M059J (cell line): ENCODE results near the gene MYO5C. TPM values are rescaled to one million over a fixed set of nuclear protein-coding genes. Genes with fewer than 3 reads are reported as not detected.
"Not testable (repeated sequence)": the region's sequence is repeated elsewhere in the genome, so short reads cannot be mapped to it uniquely, and the experiment has no call there.

Experiments
- DNase-seq: peaks from one replicate; pipeline ENCODE4 v3.0.0-alpha.2; 2012; ENCODE audit warnings: low read depth
- total RNA-seq: library from RNA; depleted of rRNA; stranded (reverse); fragments of >200 nt; shearing (Covaris generic); gene quantifications from 2 replicates; pipeline ENCODE4 v1.2.3, GENCODE V29; 2014

The MYO5C gene
- total RNA-seq, 1 experiment from 2014 or later: 6.4 TPM

- no peak for DNase-seq
Measured at GRCh38 chr15:52306270-52306669, 10.7 kb upstream of the MYO5C start.

GRCh38 chr15:52303093-52303772 is 7.6 kb upstream of the MYO5C start:
- DNase-seq: no peak

- DNase-seq: no peak
Measured at GRCh38 chr15:52301265-52301847, 5.8 kb upstream of the MYO5C start.

- no peak for DNase-seq
Measured at GRCh38 chr15:52294881-52295420, 653 bp downstream of the MYO5C start.

- DNase-seq: no peak
Measured at GRCh38 chr15:52292780-52293392, 2.7 kb downstream of the MYO5C start.

- no peak for DNase-seq
Measured at GRCh38 chr15:52291204-52291603, 4.4 kb downstream of the MYO5C start.

- no peak for DNase-seq
Measured at GRCh38 chr15:52290800-52291199, 4.8 kb downstream of the MYO5C start.

- DNase-seq: no peak
Measured at GRCh38 chr15:52290329-52290728, 5.3 kb downstream of the MYO5C start.

GRCh38 chr15:52289629-52290081 is 5.9 kb downstream of the MYO5C start:
- peak; percentile 77 for DNase-seq

GRCh38 chr15:52288986-52289385 is 6.6 kb downstream of the MYO5C start:
- DNase-seq: no peak

GRCh38 chr15:52288051-52288942 is 7.3 kb downstream of the MYO5C start:
- DNase-seq: peak; percentile 48

GRCh38 chr15:52287114-52287513 is 8.5 kb downstream of the MYO5C start:
- DNase-seq: no peak

GRCh38 chr15:52285941-52286340 is 9.7 kb downstream of the MYO5C start:
- DNase-seq: not testable (repeated sequence)

GRCh38 chr15:52284164-52284563 is 11.4 kb downstream of the MYO5C start:
- peak; percentile 34 for DNase-seq

- DNase-seq: no peak
Measured at GRCh38 chr15:52283281-52283680, 12.3 kb downstream of the MYO5C start.

- DNase-seq: no peak
Measured at GRCh38 chr15:52282418-52282817, 13.2 kb downstream of the MYO5C start.

- DNase-seq: no peak
Measured at GRCh38 chr15:52281085-52282035, 14.2 kb downstream of the MYO5C start.

GRCh38 chr15:52280326-52281084 is 15.1 kb downstream of the MYO5C start:
- DNase-seq: no peak

- no peak for DNase-seq
Measured at GRCh38 chr15:52278636-52279367, 16.8 kb downstream of the MYO5C start.
